Activated effector memory CD4-positive, alpha-beta T cell treated with Interleukin-2 at 50 U/mL for 16 hours (primary cell): ENCODE results near the gene KANK4.

ENCODE experiments used
- DNase-seq: peaks from one replicate; pipeline ENCODE4 v3.0.0-alpha.2; 2020

KANK4 gene

DNA sequence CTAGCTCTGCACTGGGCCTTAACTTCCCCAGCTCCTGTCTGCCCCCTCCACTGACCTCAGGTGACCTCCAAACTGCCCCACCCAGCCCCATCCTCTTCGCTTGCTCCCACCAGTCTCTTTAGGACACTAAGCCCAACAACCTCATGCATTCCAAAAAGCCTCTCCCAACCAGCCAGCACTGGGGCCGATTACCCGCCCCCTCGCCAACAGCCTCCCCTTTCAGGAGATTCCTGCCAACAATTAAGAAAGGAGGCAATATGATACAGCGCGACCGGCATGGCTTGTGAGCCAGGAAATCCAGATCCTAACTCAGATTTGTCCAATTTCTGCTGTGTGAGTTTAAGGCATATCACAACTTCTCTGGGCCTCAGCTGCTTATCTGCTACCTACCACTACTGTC lies 14.7 kb downstream of the KANK4 start:
- DNase-seq = no peak

DNA sequence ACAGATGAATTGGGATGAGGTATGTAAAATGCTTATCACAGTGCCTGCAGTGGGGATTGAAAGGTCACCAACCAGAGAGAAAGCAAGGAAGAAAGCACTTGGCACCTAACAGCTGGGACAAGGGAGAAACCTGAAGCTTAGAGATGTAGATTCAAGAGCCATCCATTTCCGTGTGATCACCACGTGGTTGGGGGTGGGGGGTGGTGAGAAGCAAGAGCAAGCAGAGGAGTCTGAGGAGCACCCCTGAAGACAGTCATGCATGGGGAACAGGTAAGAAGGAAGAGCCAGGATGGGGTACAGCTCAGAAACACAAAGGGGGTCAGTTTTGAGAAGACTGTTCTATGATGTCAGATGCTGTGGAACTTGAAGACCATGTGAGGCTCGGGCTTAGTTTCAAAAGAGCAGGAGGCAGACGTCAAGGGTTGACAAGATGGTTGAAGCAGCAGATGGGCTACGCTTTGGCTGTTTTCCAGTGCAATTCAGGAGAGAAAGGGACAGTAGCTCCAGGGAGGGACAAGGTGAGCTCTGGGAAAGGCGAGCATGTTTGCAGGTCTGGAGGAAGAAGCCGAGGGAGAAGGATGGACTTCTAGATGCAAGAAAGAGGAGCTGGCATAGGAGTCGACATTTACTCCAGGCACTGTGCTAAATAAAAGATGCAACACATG lies 17.4 kb downstream of the KANK4 start:
- no peak for DNase-seq

DNA sequence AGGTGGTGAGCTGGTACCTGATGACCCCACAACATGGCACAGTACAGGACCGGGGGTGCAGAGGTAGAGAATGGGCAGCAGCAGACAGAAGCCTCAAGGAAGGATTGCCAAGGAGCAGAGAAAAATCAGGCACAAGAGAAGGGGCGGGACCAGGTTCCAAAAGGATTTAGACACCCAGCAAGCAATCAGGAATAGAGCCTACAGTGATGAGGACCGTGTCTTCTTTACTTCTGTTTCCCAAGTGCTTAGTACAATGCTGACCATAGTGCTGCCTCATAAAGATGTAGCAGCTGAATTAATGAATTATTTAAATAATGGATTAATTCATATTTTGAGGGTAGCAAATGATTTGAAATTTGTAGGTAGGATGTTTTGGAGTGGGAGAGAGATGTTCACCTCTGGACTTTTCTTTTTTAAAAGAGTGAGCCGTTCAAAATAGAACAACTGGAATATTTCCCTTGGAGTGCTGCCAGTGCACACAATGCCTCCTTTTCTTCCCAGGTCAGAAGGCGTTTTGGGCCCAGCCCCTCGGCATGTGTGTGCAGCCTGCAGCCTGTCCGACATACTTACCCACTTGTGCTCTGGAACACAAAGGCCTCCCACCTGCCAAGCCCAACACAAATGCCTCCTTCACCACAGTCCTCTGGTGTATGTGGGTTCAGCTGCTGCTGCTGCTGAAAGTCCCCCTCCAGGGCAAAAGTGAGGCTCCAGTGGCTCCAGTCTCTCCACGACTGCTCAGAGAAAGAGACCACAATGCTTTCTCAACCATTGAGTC lies 19.6 kb downstream of the KANK4 start:
- no peak for DNase-seq

DNA sequence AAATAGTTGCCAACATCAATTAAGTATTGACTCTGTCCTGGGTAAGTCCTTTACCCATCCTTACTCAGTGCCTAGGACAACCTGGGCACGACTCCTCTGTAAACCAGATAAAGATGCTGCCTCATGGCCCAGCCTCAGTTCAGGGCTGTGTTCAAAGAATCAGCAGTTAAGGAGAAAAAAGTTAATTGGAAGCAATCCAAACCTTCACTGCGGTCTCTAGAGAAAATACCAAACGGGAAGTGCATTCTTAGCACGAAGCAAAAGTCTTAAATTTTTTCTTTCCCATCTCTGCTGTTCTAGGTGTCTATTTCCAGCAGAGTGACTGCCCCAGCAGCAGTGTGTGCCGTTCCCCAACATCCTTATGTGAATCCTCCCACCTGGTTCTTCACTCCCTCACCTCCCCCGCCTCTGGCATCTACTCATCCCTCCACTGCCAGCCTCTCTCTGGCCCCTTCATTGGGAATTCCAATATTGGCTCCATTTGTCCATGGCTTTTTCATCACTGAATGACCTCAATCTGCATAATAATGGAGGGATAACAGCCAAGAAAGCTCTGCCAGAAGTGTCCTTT lies 23.2 kb downstream of the KANK4 start:
- no peak for DNase-seq

DNA sequence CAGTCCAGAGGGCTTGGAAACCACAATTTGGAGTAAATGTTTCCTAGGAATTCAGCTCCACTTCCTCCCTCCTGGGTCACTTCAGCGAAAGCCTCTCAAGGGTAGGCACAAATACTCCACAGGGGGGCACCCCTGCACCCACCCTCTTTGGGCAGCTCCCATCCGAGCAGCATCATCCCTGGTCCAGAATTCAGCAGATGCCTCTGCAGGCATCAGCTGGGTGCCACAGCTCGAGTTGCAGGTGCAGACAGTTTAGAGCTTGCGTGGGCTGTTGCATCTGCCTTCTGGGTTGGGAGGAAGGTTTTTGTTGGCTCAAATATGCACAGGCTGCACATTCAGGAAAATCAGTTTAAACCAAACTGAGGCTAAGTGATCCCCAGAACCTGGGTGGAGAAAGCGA lies 25.0 kb downstream of the KANK4 start:
- DNase-seq = no peak

DNA sequence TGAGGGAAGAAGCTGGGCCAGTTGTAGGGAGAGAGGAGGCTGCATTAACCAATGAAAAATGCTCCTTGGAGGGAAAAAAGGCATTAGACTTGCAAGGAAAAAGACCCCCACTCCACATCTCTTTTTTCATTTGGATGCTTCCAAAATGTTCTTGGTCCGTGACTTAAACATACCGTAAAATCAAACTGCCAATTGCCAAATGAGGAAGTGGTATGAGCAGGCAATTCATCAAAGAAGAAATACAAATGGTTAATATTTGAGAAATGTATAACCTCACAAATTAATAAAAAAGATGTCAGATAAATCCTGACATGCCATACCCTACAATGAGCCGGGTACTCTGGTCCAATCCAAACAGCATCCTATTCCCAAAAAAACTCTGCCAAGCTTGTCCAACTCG lies 30.6 kb downstream of the KANK4 start:
- no peak for DNase-seq

DNA sequence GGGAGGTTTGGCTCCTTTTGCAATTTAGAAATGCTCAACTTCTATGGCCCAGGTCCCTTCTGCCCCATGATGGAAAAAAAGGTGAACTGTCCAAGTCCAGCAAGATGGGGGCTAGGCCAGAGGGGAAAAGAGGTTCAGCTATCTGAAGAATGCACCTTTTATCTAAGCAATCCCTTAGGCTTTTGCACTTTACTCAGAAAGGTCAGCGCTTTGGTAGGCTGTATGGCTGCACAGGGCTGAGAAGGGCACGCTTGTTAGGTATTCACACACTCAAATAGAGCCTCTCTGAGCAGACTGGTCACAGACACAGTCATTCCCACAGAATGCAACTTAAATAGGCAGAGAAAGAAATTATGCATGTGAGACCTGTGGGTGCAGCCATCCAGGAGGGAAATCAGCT lies 31.0 kb downstream of the KANK4 start:
- no peak for DNase-seq

DNA sequence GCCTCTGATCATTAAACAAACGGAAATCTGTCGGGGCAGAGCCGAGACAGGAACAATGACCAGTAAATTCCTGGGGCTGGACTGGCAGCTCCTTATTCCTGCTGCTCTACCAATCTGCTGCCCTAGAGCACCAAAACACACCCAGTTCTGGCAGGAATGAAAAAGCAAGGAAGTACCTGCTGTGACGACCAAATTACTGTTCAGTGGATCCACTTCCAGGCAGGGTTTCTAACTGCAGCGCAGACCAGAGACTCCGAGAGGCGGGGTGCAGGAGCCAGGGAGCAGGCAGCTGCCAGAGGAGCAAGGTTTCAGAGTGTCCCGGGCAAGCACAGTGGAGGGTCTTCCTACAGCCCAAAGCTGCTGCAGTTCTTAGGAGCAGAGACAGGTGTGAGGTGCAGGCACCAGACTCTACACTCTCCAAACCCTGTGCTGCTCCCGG lies 32.4 kb downstream of the KANK4 start:
- DNase-seq = no peak

DNA sequence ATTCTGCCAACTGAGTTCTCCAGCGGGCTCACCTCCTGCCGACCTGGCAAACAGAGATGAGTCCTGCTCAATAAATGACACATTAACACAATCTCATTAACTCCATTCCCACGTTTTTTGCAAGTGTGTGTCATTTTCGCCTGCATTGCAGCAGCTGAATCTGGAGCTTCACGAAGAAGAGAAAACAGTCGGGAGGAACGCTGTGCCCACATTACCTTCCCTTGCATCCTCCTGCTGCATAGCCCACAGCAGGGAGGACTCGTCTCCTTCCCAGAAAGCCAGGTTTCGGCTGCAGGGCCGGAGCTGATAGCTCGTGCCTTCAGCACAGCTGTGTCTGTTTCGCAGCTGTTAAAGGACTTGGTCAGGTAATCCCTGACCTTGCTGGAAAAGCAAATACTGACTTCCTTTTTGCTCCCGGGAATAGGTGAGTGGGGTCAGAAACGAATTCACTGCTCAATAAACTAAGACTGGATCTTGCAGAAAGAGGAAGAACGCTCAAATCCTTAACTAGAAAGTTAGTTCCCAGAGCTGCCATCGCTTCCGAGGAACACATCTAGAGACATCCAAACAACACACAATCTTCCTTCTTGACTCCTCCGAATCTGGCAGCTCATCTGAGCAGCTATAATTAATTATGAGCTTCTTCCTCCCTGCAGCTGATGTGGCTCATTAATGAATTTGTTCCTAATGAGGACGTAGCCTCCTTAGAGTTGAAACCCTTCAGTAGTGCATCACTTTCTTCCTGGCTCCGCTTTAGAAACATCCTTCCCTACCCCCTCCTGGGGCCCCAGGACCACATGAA lies 33.0 kb downstream of the KANK4 start:
- DNase-seq = no peak

DNA sequence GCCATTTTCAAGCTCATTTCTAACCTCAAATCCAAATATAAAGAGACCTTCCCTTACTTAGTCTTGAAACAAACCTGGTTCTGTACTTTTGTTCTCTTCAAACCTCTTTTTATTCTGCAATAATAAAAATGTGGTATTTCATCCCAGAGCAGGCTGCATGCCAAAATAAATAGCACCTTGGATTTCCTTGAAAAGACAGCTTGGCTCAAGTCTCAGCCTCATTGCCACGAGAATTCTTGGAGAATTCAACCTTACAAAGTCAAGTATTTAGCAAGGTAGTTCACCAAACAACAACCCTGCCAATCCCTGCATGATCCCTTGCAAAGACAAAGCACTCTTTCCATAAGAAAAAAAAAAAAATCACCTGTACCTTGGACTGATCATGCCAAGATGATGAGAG lies 33.8 kb downstream of the KANK4 start:
- no peak for DNase-seq

DNA sequence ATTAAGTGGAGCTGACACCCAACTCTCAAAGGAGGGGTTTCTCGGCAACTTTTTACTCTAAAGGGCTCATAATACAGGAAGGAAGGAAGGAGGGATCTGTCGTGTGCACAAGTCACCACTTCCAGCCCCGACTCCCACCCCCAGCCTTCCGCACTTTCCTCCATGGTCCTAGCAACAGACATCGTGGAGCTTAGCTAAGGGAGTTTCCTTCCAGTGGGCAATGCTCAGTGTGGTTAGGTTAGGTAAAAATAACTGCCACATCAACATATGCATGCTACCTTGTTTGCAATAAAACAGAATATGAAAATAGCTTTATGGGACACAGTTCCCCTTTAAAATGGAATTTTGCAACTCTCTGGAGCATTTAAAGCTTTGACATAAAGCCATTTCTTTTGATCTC lies 35.2 kb downstream of the KANK4 start:
- DNase-seq = no peak

DNA sequence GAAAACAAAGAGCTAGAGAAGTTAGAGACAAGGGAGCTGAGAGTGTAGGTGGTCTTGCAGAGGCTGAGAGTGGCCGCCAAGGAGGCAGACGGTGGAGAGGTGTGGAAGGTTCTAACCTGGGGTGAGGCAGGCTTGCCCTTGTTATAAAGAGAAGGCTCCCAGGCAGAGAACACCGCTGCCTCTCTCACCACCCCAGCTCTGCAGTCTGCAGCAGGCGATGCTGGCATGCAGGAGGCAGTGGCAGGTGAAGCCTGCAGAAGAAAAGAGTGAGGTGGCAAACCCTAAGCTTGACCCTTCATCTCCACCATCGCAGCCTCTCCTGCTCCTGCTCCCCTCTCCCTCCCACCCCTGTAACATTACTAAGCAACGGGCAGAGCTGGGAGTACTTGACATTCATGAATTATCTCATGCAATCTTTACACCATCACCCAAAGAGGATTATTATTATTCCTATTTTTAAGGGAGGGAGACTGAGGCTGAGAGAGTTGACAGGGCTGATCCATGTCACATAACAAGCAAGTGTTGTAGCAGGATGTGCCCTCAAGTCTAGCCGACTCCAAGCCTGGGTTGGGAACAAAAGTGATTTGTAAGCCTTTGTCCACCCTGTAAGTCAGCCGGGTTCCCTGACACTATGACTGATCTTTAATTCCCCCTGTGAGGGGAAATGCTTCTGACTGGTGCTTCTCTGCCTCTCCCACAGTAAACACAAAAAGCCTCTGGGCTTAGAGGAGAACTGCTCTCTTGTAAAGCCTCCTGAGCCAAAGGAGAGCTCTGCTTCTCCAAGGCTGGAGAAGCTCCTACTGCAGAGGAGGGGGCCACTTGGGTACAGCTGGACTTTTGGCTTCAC lies 36.1 kb downstream of the KANK4 start:
- no peak for DNase-seq

DNA sequence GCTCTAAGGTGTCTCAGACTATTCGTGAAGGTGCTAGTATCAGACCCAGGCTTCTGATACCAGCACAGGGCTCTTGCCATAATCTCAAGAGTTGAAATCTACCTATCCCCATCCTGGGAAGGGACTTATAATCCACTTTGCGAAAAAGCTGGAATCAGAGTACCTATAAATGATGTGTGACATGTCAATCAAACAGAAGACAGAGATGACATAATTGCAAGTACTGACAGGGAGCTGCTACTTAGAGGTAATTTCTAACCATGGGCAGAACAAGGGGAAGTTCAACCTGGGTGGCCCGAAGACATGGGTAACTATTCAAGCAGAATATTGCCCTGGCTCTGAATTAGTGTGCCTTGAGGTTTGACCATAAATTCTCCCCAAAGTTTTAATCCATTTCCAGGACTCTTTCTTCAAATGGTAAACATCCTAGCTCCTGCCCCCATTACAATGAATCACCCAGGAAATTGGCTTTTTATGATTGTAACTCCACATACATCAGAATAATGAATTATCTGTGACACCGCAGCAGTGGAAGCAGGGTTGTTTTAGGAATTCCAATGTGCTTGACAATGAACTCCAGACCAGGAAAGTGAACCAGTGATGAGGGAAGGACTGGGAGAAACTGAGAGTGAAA lies 37.2 kb downstream of the KANK4 start:
- DNase-seq = no peak

DNA sequence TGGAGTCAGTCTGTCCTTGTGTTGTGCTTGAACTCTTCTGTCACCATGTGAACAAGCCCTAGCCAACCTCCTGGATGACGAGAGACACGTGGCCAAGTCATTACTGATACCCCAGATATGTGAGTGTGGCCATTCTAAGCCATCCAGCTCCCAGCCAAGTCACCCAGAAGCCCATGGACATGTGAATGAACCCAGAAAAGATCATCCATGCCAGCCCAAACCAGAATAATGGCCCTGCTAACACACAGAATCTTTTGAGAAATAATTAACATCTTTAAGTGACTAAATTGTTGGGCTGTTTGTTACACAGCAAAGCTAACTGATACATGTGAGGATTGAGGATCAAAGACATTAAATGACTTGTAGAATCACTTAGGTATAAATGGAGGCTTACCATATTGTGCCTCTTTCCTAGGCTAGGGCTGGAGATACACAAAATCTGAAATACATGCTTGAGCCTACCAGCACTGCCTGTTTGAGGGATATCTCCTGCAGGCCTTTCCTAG lies 38.2 kb downstream of the KANK4 start:
- DNase-seq = no peak

DNA sequence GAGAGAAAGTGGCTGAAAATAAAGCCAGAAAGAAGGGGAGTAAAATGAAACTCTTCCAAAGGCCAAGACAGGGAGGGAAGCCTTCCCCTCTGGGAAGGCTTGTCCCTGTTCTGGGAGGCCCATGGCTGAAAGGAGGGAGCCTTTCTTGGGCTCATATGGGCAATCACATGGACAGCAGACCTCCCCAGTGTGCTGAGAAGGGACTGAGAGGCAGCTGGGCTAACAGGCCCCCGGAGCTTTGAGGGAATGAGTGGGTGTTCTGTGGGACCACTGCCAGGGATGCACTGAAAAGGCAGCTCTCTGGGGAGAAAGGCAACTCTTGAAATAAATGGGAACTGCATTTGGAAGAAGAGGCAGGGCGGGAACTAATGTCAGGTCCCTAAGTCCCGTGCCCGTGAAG lies 39.1 kb downstream of the KANK4 start:
- no peak for DNase-seq

DNA sequence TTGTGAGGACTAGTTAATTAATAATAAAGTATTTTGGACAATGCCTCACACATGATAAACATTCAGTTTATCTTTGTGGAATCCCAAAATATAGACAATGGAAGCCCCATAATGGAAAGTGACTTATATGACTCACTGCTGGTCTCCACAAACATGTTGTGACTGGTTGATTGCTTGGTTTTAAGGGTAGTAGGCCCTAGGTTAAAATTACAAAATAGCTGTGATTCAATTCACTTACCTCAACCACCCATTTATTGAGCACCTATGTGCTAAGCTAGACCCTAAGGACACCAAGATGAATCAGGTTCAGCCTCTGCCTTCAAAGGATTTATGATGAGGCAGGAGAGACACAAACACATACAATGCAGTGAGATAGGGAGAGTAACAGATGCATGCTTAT lies 42.4 kb downstream of the KANK4 start:
- no peak for DNase-seq

DNA sequence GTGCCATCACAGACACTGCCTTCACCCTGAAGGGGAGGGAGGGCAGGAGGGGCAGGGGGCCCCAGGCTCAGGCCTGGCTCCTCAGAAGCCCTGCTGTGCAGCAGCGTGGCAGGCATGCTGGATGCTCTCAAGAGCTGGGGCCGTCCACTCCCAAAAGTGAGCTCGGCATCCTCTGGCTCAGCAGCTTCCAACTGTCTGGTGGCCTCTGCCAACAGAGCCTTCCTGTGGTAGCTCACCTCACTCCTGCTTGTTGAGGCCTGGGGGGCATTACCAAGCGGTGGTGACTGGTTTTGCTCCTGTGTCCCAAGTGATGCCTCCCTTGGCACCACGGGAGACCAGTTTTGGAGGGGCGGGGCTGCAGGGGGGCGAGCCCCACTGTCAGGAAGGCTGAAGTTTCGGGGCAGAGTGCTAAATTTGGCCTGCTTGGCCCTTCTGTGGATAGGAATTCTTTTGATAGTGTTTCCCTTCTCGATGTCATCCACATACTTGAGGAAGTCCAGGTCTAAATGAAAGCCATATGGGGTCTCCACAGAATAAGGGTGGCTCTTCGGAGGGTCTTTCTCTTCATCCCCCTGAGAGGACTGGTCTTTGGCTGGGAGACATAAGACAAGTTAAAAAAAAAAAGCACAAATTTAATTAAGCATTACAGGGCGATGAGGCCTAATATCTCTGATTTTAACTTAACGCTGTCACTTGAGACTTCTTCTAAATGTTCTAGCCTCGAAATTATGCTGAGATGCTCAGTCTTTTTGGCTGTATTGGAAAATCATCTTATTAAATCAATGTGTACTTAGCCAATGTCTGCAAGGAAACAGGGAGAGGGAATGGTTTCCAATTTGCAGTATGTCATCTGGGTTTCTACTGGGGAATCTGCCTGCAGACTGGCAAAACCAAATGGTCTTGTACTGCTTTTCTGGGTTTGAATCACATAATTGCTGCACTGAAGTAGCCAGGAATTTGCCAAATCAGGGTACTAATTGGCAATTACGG lies 44.4 kb downstream of the KANK4 start:
- no peak for DNase-seq

DNA sequence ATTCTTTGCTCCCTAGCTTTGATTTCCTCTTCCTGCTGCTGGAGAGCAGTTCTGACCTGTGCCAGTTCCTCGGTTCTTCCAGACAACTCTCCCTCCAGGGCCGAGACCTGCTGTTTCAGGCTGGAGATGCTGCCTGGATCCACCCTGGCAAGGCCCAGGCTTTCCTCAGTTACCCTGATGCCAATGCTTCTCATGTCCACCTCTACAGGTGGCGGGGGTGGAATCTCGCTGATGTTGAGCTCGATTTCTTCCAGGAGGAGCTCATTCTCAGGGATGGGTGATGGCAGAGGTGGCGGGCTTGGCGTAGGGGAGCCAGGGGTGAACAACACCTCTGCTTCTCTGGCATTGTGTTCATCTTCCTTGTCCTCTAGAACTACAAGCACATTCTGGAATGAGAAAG lies 45.3 kb downstream of the KANK4 start:
- DNase-seq = no peak

DNA sequence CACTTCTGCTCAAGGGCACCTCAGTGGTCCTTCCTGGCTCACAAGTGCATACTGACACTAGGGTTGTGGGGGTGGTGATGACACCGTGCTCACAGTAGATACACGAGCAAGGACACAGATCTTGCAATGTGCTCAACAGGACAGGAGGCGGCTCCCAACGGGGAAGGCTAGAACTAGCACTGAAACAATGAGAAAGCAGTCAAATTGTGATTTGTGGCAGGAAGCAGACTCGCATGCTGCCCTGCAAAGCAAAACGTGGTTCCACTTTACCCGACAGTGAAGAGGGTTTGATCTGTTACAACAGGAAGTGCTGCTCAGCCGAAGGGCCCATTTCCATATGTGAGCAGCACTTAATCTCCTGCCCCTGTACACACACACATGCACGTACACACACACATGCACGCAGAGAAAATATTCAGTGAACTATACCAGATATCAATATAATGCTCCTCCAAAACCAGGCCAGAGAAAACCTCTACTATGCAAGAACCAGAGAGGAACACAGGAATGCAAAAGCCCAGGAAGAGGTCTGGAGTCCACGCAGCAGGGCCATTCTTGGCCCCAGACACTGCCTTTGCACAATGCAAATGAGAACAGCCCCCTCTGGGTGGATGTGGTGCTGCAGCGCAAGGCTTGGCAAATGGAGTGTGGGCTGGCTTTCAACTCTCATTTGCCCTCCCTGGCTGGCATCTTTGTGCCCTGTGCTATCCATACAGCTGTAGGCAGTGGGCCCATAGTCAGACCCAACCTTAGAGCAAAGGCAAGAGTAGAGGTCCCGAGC lies 47.1 kb downstream of the KANK4 start:
- peak; percentile 42 for DNase-seq

DNA sequence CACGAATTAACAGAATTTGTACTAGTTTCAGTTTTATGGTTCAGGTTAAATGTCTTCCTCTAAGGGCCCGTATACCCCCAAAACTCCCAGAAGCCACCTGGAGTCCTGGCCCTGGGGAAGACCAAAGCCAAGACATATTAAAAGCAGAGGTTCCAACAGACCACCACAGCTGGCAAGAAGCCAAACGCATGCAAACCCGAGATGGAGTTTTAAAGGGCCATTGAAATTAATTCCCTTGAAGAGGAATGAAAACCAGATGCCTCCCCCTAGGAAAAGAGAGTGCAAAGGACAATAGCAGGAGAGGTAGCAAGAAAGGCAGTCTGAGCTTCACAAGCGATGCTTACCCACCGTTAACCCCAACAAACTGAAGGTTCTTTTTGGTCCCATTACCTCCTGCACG lies 48.1 kb downstream of the KANK4 start:
- DNase-seq = no peak
